ENCODE results near the gene EHD4. TPM values are rescaled to one million over a fixed set of nuclear protein-coding genes. Genes with fewer than 3 reads are reported as not detected.
A peak's percentile ranks its signal among the peaks of the same experiment; 100 is the strongest.

EHD4 gene
- total and polyA plus RNA-seq, 9 of the 15 experiments (the other 6 are each of a cell fraction or from before 2014, with no cell fraction given): 0.89 to 10.3 (median 6.4) TPM

- no peak for TF ChIP-seq E2F5 (CRISPR knock-in tag; IDR thresholded peaks at IDR 0.05)
- peak; percentile 56 for TF ChIP-seq MYC (IDR thresholded peaks at IDR 0.05; ENCODE audit: low read depth, low read length)
- no peak for TF ChIP-seq MYC (CRISPR knock-in tag; IDR thresholded peaks at IDR 0.05; ENCODE audit: borderline replicate concordance, low read depth)
- 0 out of 2 replicates have a peak, but pooled peaks have one; percentile 11 for TF ChIP-seq SMARCA4 (IDR thresholded peaks at IDR 0.05)
- 0 out of 2 replicates have a peak, but pooled peaks have one; percentile 18 for TF ChIP-seq DPF2 (IDR thresholded peaks at IDR 0.05)
- TF ChIP-seq ATF3 (IDR thresholded peaks at IDR 0.05): peak; percentile 49; the same call in 1 of the 2 replicates
- no peak for TF ChIP-seq ATF3 (CRISPR knock-in tag; conservative IDR thresholded peaks at IDR 0.05)
- peak; percentile 92 for TF ChIP-seq MAFF (IDR thresholded peaks at IDR 0.05; ENCODE audit: low read length)
Observed at GRCh38 chr15:41981371-41982132, 9.2 kb upstream of the EHD4 start (continued).

Data from K562 (cell line).